GM21786 (cell line): ENCODE measurements around the gene TEX51.

Experiments
- ATAC-seq: cut with Tn5 transposase; IDR thresholded peaks from one replicate; pipeline ENCODE4 v1.9.1; 2021; ENCODE audit not compliant: unreplicated experiment

TEX51 gene

DNA sequence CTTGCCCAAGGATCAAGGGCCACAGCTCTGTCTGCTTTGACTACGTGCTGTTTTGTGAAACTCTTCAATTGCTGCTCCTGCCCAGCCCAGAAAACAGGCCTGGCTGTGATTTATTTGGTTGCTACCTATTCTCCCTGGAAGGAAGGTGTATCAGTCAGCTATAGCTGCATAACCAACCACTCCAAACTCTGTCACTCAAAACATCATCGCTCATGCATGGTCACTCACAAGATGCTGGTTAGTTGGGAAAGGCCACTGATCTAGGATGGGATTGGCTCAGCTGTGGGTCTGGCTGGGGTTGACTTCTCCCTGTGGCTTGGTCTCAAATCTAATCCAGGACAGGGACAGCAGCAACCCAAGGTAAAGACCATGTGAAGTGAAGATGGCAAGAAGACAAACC lies 14.6 kb downstream of the TEX51 start:
- no peak for ATAC-seq

DNA sequence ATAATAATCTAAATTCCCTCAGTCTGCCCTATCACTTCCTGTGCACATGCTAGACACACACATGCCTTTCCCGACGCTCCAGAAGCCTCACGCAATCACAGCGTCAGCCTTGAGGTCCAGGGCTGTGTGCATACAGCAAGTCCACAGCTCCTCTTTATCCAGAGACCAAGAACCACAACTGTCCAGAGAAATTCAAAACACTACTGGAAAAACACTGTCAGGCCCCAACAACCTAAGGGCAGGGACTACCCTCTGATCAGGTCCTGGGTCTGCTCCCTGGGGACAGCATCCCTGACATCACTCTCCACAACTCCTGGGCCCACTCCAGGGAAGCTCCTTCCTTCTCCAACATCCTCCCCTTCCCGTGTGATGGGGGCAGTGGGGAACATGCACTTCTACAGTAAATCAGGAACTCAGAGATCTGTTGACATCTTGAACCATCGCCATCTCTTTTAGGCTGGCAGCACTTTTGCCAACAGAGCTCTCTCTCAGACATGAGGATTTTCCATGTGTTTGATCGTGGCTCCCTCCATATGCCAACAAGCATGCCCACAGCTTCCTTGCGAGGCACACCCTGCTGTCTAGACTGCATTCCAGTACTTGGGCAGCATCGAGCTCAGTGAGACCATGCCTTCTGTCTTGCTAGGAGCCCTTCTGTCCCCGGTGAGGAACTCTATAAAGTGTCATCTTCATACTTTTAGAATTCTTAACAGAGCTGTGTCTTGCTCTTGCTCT lies 15.4 kb downstream of the TEX51 start:
- no peak for ATAC-seq

DNA sequence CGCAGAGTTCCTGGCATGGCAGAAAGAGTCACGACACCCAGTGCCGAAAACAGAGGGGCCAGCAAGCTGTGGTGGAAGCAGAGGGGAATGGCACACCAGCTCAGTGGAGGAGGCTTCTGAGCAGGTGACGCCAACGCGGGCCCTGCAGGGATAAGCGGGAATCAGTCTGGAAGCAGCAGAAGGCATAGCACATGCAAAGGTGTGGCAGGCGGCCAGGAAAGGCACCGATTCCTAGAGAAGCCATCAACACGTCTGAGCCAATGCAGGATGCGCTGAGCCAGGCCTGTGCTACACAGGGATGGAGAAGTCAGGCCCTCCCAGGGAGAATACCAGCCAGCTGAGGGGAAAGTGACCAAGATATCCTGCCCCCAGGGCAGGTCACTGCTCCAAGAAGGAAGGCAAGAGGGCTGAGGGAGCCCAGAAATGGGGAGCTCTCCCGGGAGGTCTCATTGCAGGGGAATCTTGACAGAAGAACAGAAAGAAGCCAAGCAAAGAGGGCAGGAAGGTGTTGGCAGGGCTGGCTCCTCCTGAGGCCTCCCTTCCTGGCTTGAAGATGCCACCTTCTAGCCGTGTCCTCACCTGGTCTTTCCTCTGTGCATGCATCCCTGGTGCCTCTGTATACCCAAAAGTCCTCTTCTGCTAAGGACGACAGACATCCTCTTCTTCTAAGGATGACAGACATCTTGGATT lies 16.3 kb downstream of the TEX51 start:
- no peak for ATAC-seq

DNA sequence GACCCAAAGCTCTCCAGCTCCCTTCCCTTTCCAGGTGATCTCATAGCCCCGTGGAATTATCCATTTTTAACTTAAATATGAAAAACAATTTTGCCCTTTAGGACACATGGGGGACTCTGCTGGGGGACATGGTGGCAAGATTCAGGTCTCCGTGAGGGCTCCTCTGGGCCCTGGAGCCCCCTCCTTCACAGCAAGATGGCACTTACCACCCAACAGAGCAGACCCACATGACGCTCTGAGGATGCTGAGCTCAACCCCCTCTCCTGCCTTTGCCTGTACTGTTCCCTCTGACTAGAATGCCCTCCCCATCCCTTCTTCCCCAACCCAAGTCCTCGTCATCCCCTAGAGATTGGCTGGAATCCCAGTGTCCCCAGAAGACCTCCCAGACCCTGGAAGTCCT lies 17.2 kb downstream of the TEX51 start:
- no peak for ATAC-seq

DNA sequence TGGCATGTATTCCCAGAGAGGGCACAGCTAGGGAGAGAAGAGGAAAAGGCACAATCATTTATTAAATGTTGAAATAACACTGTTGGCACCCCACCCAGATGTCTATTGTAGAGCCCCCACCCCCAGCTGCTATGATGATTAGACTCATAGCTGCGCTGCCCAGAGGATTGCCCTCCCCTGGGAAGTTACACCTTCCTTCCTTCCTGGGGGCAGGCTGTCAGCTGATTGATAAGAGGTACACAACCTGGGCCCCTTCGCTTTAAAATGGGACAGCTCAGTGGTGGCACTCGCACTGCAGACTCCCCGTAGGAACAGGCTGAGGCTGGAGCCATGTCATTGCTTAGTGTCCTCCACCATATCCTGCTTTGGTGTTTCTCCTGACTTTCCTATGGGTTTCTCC lies 18.1 kb downstream of the TEX51 start:
- ATAC-seq, result no peak

DNA sequence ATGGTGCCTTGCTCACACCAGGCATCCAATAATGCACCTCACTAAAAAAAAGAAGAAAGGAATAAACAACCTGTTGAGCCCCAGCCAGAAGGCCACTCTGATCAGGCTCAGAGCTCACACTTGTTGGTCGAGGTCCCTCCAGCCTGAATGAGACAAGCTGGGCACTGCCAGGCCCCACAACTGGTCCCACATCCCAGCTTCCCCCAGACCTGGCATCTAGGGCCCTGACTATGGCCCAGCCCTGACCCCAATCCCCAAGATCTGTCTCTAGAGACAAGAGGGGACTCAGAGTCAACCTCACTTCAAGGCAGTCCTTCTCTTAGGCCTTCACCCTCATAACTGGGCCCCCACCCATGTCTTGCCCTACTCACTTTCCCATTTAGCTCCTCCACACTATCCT lies 22.4 kb downstream of the TEX51 start:
- no peak for ATAC-seq

DNA sequence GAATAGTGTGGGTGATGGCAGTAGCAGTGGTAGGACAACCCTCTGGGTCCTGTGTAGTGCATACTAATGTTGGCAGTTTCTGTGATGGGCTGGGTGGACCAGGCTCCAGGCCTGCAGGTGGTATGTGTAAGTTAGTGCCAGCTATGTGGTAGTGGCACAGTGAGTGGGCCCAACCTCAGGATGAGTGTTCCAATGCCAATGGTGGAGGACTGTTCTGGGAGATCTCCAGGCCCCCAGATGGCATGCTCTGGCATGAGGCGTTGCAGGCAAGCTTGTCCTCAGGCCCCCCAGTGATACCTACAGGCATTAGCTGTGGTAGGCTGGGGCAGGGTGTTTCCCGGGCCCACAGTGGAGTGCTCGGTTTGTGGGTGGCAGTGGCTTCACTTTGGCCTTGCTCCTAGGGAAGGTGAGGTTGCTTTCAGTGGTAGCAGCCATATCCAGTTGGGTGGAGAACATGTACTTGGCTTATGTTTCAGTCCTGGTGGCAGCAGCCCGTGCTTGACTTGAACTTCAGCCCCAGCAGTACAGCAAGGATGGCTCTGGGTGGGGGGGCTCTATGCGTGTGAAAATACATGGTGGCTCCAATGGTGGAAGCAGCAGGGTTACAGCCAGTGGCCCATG lies 32.4 kb downstream of the TEX51 start:
- no peak for ATAC-seq

DNA sequence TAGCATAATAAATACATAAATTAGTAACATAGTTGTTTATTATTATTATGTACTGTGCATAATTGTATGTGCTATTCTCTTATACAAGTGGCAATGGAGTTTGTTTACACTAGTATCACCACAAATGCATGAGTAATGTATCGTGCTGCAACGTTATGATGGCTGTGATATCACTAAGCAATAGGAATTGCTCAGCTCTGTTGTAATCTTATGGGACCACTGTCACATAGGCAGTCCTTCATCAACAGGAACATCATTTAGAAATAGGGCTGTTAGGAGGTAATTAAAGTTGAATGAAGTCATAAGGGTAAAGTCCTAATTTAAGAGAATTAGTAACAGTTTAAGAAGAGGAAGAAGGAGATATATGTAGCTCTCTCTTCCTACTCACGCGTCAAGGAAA lies 33.8 kb downstream of the TEX51 start:
- ATAC-seq, result no peak

DNA sequence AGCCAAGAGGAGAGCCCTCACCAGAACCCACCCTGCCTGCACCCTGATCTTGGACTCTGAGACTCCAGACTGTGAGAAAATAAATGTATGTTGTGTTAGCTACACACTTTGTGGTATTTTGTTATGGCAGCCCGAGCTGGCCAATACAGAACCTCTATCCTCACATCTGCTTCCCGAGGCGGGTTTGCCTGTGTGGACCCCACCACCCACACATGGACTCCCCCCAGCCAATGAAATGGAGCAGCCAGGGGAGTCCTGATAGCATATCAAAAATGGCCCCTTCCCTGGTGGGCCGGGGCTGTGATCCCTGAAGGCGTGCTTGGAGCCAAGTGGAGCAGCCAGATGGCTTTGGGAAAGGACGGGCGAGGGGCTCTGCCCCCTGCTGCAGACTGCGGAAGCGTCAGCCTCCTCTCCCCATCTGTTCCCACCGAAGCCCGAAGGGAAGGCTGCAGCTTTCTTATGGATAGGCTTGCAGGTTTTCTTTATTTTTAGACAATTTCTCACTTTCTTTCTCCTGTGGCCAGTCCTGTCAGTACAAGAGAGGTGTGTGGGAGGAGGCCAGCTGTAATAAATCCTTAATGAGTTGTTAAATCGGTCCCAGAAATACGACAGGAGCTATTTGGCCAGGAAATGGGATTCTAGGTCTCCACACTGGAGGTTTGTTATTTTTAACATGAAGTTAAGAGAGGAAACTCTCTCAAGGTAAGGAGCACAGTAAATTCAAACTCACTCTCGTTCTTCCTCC lies 34.4 kb downstream of the TEX51 start:
- no peak for ATAC-seq

DNA sequence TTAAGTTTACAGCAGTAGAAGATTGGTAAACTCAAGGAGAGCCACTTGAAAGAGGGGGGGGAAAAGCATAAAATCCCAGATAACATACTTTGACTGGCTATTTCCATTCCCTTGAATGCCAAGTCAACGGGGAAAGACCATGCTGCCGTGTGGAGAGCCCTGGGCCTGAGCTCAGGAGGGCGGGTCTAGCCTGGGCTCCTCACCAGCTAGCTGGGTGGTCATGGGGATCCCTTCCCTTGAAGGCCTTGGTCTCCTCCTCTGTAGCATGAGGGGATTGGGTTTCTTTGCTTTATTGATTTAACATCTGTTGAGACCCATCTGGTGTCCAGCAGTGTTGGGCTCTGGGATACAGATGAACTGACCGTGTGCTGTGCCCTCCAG lies 35.0 kb downstream of the TEX51 start:
- ATAC-seq, result no peak

DNA sequence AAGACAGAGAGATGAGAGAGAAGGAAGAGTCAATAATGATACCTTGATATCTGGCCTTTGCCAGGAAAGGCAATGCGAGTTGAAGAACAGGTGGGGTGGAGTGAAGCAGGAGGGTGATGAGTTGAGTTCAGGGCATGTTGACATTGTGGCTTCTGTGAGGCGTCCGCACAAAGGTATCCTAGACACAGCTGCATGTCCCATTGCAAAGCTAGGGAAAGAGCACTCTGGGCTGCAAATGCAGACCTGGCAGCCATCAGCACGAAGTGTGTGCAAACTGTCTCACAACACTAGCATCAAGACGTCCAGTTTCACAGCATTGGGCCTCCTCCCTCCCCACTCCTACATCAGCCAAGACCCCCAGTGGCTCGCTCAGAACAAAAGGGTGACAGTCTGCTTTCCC lies 36.1 kb downstream of the TEX51 start:
- no peak for ATAC-seq

DNA sequence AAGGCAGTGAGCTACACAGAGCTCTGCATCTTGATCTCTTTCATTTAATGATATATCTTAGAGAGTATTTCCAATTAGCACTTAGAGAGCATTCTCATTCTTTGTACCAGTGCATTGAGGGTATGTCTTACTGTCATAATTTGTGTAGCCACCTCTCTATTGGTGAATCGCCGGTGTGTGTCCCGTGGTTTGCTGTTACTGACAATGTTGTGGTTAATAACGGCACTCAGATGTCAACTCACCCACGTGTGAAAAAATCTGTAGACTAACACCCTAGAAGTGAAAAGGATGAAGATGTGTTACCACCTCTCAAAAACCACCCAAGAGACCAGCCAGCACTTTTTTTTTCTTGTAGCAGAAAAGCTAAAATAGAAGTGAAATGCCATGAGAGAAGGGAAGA lies 37.1 kb downstream of the TEX51 start:
- ATAC-seq, result no peak

DNA sequence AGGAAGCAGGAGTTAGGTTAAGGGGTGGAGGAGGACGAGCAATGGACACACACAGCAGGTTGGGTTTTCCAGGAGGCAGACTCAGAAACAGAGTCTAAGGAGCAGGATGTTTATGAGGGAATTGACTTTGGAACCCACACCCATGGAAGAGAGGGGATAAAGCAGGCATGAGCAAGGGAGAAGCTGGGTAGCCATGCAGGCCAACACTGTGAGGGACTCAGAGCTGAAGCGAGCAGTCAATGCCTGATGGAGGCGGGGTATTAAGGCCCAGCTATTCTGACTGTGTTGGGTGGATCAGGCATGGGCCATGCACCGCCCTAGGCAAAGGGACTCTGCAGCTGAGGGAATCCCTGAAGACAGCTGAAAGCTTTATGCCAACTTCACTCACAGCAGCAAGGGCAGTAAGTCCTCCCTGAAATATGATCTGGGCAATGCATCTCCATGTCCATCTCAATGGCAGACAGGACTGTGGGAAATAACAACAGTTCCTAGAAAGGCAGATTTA lies 37.6 kb downstream of the TEX51 start:
- no peak for ATAC-seq

DNA sequence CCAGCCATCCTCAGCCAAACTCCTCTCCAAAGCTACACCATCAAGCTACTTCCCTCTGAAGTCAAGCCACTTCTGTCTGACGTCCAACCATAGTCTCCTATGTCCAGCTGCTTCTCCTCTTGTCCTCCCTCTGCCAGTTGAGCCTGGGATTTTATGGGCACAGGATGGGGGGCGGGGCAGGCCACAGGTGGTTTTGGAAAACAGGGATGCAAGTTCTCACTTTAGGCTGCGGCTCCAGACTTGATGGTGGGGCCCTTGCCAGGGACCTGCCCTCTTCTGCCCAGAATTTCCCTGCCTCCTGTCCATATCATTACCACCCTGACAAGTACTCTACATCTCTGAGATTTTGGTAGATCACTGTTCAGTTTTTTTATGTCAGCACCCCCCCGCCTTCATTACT lies 41.6 kb downstream of the TEX51 start:
- ATAC-seq, result no peak

DNA sequence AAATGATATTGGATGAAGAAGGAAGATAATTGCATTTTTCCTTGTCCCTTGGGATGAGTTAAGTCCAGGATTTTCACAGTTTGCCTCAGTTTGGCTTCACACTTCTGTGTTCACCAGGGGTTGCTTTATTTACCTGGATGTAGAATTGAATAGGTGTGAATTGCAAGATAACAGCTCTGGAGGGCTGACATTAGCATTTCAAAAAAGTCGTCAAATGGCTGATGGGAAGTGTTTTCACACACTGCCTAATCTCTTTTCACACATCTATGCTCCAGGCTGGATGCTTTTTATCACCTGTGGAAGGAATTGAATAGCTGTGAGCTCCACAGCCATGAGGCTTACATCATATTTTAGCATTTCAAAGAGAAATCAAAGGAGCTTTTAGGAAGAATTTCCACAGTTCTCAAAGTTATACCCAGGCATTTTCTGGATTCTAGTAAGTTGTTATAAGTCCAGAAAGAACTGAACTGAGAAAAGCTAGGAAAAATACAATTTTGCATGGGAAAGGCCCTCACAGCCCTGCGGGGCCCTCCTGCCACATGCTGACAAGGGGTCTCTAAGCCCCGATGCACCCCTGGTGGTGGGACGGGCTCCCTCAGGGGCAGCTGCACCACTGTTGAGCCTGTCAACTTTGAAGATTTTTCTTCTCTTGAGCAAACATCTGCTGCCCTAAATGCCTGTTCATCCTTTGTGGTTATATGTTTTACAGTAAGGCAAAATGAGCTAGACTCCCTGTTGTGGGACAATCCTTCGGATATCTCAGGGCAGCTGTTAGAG lies 43.9 kb downstream of the TEX51 start:
- no peak for ATAC-seq

DNA sequence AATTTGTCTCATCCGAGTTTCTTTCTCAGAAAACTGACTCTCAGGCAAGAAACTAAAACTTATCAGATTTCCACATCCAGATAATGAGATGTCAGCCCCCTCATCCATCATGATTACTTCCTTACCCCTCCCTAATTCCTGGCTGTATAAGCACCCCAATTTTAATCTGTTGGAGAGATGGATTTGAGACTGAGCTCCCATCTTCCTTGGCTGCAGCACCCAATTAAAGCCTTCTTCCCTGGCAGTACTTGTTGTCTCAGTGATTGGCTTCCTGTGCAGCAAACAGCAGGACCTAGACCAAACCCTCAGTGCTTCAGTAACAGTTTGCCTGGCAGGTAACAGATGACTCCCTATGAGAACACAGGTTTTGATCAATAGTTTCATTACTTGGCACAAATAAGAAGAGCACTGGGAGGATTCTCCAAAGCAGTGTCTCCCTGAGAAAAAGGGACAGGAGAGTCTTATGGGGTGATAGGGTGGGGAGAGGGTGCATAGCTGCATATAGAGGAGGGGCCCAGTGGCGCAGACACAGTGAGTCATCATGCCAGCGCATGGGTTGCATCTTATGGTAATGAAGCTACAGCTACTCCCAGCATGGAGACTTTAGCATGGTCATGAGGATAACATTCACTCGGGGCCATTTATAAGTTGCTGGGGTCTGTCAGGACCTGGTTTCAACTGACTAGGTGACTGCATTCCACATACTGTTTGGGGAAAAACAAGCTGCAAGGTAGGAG lies 45.1 kb downstream of the TEX51 start:
- ATAC-seq, result no peak

DNA sequence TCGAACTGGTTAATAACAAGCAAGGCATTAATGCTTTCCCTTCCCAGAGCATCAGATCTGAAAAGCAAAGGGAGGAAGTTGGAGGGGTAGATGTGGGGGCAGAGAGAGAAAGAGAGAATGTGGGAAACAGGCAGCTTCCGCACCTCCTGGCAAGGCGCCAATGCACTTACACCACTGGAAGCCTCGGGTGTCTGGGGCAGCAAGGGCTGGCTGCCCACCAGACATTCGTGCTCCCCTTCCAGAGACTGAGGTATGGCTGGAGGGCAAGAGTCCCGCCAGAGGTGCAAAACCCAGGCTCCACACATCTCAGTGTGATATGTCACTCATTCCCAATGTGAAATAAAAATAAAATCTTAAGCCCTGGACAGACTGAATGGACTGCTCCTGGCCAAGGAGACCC lies 46.4 kb downstream of the TEX51 start:
- ATAC-seq, result no peak

DNA sequence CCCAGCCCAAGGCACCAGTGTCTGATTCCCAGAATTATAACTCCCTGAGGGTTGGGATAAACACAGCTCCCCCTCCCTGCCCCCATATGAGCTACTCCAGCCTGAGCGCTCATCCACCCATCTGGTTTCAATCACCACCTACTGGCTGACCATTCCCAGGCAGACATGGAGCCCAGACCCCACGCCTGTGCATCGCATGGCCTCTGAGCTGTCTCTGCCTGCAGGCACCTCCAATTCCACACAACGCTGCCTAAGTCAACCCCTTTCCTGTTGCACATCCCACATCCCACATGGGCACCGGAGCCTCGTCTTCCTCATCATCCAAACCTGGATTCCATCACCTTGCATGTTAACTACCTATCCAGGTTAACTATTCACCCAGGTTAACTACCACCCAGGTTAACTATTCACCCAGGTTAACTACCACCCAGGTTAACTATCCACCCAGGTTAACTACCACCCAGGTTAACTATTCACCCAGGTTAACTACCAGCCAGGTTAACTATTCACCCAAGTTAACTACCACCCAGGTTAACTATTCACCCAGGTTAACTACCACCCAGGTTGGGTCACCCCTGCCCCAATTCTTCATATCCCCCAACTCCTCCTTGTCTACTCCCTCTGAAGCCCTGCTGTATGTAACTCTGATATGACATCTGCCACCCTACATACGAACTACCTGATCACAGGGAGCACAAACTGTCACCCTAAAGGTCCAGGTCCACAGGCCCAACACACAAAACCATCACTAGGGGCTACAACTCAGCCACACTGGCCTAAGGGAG lies 47.8 kb downstream of the TEX51 start:
- no peak for ATAC-seq

DNA sequence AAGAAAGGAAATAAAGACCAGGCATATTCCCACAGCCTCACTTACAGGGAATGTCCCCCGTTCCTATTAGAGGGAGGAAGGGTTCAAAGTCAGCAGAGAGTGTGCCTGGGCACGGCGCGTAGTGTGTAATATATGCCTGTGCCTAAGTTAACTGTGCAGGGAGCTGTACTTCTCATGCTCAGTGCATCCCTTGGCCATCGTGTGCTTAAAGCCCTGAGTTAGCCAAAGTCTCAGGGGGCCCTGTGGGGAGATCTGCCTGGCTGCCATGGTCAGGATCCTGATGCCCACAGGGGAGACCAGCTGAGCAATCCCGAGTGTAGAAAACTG lies 48.4 kb downstream of the TEX51 start:
- no peak for ATAC-seq

DNA sequence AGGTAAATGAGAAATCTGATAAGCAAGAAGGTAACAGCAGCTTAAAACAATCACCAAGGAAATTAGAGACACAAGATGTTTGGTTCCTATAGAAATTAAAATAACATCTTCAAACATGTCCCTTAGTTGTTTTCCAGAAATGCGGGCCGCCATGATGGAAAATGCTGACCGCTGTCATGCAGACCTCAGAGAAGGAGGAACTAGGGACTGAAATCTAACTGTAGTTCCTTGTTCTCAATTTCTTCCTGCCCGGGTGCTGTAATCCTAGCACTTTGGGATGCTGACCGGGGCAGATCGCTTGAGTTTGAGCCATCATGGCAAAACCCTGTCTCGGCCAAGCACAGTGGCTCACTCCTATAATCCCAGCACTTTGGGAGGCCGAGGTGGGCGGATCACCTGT lies 51.1 kb downstream of the TEX51 start:
- ATAC-seq, result no peak
